Testis (tissue), 3 donors: Measurements from ENCODE around the gene CD28. TPM values are rescaled to one million over a fixed set of nuclear protein-coding genes. Genes with fewer than 3 reads are reported as not detected.

Experiments
- DNase-seq: peaks from one replicate; pipeline ENCODE4 v3.0.0-alpha.2; 2019
- H3K27ac ChIP-seq, 2 donors: fragments of 200-600 bp; sonication (generic); one replicate each; pipeline ENCODE4 v1.5.1; 2019
- H3K27me3 ChIP-seq: fragments of 200-600 bp; sonication (generic); one replicate; pipeline ENCODE4 v1.5.1; 2019
- H3K36me3 ChIP-seq: fragments of 200-600 bp; sonication (generic); one replicate; pipeline ENCODE4 v1.5.1; 2017; ENCODE audit warnings: low read depth; ENCODE audit errors: missing control alignments
- H3K4me1 ChIP-seq: fragments of 200-600 bp; sonication (generic); one replicate; pipeline ENCODE4 v1.5.1; 2019
- H3K4me3 ChIP-seq, 2 donors: fragments of 200-600 bp; sonication (generic); one replicate each; pipeline ENCODE4 v1.5.1; 2017 to 2019
- H3K9me3 ChIP-seq: fragments of 200-600 bp; sonication (generic); one replicate; pipeline ENCODE4 v1.5.1; 2017
- CTCF ChIP-seq, 3 experiments: fragments of 450-650 bp in 2 of 3; fragments of 200-600 bp in 1 of 3; sonication (generic) in 1 of 3; IDR thresholded peaks; one replicate each; pipeline ENCODE4 v1.5.1; 2016 to 2019; ENCODE audit warnings: antibody characterized with exemption in 3 of 3, mild to moderate bottlenecking in 2 of 3, moderate library complexity in 1 of 3
- POLR2A ChIP-seq: fragments of 450-650 bp; IDR thresholded peaks from one replicate; pipeline ENCODE4 v1.6.1; 2017; ENCODE audit warnings: antibody characterized with exemption, mild to moderate bottlenecking, moderate library complexity
- WGBS, 2 donors: methylation state at CpG; one replicate each; pipeline ENCODE4 v1.1.5; 2018; 5-methylcytosine and 5-hydroxymethylcytosine counted together
- intact Hi-C: fragments of 100-400 bp; cut with DNase I; formaldehyde crosslinking; loops from one replicate; pipeline ENCODE4 v1.15.1; 2023; ENCODE audit warnings: low total_unique reads
- polyA plus RNA-seq: library from polyadenylated mRNA; stranded (reverse); fragments of 350-450 nt; fragmentation: Illumina TruSeq; extraction: RNeasy Lipid Tissue Mini Kit (QIAGEN cat#74804); gene quantifications from one replicate; pipeline ENCODE4 v1.2.3, GENCODE V29; 2014; ENCODE audit warnings: low read depth, low replicate concordance; ENCODE audit not compliant: insufficient read depth
- total RNA-seq, 2 donors: library from RNA; depleted of rRNA; stranded (reverse); fragments of >200 nt; gene quantifications; one replicate each; pipeline ENCODE4 v1.2.3, GENCODE V29; 2016

The CD28 gene
- total and polyA plus RNA-seq, 3 donors from 2014 or later = 0.24 to 0.91 (median 0.43) TPM

- no peaks in the 10 kb centered on the region for H3K36me3 ChIP-seq
- TF ChIP-seq CTCF (IDR thresholded peaks at IDR 0.05) (no peak), POLR2A (no peak)
- peaks cover 20% of the 10 kb centered on the region for H3K4me1 ChIP-seq
- H3K27ac ChIP-seq = peak overlapping the region; percentile 3 to 47
- no peak overlapping the region for H3K4me3 ChIP-seq
- WGBS, 2 donors = 60 to 70% methylated on average over 5 of the region's 5 CpGs
- intact Hi-C loops = no loop called here
- no peaks in the 10 kb centered on the region for H3K9me3 ChIP-seq
- no peak for DNase-seq
- H3K27me3 ChIP-seq = no peaks in the 10 kb centered on the region
Measured at GRCh38 chr2:203685081-203685621, 21.3 kb upstream of the CD28 start.

- no peaks in the 10 kb centered on the region for H3K9me3 ChIP-seq
- TF ChIP-seq POLR2A (no peak), CTCF (IDR thresholded peaks at IDR 0.05) (no peak)
- WGBS, 2 donors = 91 to 98% methylated on average over 4 of the region's 4 CpGs
- H3K36me3 ChIP-seq = no peaks in the 10 kb centered on the region
- DNase-seq = no peak
- H3K4me1 ChIP-seq = peaks cover 20% of the 10 kb centered on the region
- H3K27ac ChIP-seq = peak overlapping the region in 1 of 2 donors; percentile 47
- no peak overlapping the region for H3K4me3 ChIP-seq
- intact Hi-C loops = no loop called here
- no peaks in the 10 kb centered on the region for H3K27me3 ChIP-seq
Measured at GRCh38 chr2:203685789-203686420, 20.5 kb upstream of the CD28 start.

GRCh38 chr2:203687165-203687564 lies 19.3 kb upstream of the CD28 start:
- H3K27me3 ChIP-seq = no peaks in the 10 kb centered on the region
- TF ChIP-seq POLR2A = no peak
- TF ChIP-seq CTCF (IDR thresholded peaks at IDR 0.05) = no peak
- no peak overlapping the region for H3K27ac ChIP-seq
- no peak overlapping the region for H3K4me3 ChIP-seq
- H3K9me3 ChIP-seq = no peaks in the 10 kb centered on the region
- WGBS, 2 donors = 95 to 100% methylated on average over 2 of the region's 2 CpGs
- DNase-seq = no peak
- peaks cover 20% of the 10 kb centered on the region for H3K4me1 ChIP-seq
- intact Hi-C loops = no loop called here
- no peaks in the 10 kb centered on the region for H3K36me3 ChIP-seq

GRCh38 chr2:203688798-203689197 lies 17.6 kb upstream of the CD28 start:
- intact Hi-C loops = no loop called here
- Histone ChIP-seq H3K9me3 (no peaks in the 10 kb centered on the region), H3K36me3 (no peaks in the 10 kb centered on the region), H3K27ac (peak overlapping the region in 1 of 2 donors; percentile 16), H3K4me1 (peaks cover 20% of the 10 kb centered on the region), H3K27me3 (no peaks in the 10 kb centered on the region), H3K4me3 (no peak overlapping the region)
- 38 to 60% methylated on average over 4 of the region's 4 CpGs for WGBS, 2 donors
- DNase-seq = peak; percentile 57
- TF ChIP-seq CTCF (IDR thresholded peaks at IDR 0.05) (no peak), POLR2A (no peak)
